H9 (cell line): ENCODE measurements around the gene CCDC142. TPM values are rescaled to one million over a fixed set of nuclear protein-coding genes. Genes with fewer than 3 reads are reported as not detected.

Experiments
- DNase-seq: peaks from one replicate; pipeline ENCODE4 v3.0.0-alpha.2; 2017
- H2AFZ ChIP-seq: one replicate; pipeline ENCODE4 v1.6.1; 2013; ENCODE audit warnings: mild to moderate bottlenecking, low read length, control low read depth, moderate library complexity
- H2AK5ac ChIP-seq: 2 replicates; pipeline ENCODE4 v1.6.1; 2013; ENCODE audit warnings: low read length, control low read depth, mixed read lengths; ENCODE audit not compliant: insufficient read length
- H2BK120ac ChIP-seq: one replicate; pipeline ENCODE4 v1.6.1; 2013; ENCODE audit warnings: low read depth, mild to moderate bottlenecking, low read length, control low read depth, inconsistent platforms; ENCODE audit not compliant: poor library complexity, severe bottlenecking
- H2BK12ac ChIP-seq: 2 replicates; pipeline ENCODE4 v1.6.1; 2013; ENCODE audit warnings: low read length, control low read depth, mixed read lengths, low read depth; ENCODE audit not compliant: insufficient read length
- H2BK15ac ChIP-seq: 2 replicates; pipeline ENCODE4 v1.6.1; 2013; ENCODE audit warnings: low read depth, low read length, control low read depth
- H2BK20ac ChIP-seq: one replicate; pipeline ENCODE4 v1.6.1; 2013; ENCODE audit warnings: low read depth, mild to moderate bottlenecking, low read length, control low read depth, inconsistent platforms; ENCODE audit not compliant: poor library complexity, severe bottlenecking
- H2BK5ac ChIP-seq: 2 replicates; pipeline ENCODE4 v1.6.1; 2013; ENCODE audit warnings: low read length, control low read depth, mixed read lengths; ENCODE audit not compliant: insufficient read length
- H3K14ac ChIP-seq: 2 replicates; pipeline ENCODE4 v1.6.1; 2013; ENCODE audit warnings: low read length, control low read depth; ENCODE audit not compliant: insufficient read depth
- H3K18ac ChIP-seq: 2 replicates; pipeline ENCODE4 v1.6.1; 2013; ENCODE audit warnings: low read depth, mild to moderate bottlenecking, mixed read lengths, low read length, control low read depth; ENCODE audit not compliant: insufficient read length
- H3K23ac ChIP-seq: 2 replicates; pipeline ENCODE4 v1.6.1; 2013; ENCODE audit warnings: low read length, control low read depth, mixed read lengths, low read depth; ENCODE audit not compliant: insufficient read length
- H3K23me2 ChIP-seq: 2 replicates; pipeline ENCODE4 v1.6.1; 2013; ENCODE audit warnings: low read depth, mild to moderate bottlenecking, mixed read lengths, low read length, control low read depth; ENCODE audit not compliant: insufficient read length, poor library complexity, severe bottlenecking
- H3K27ac ChIP-seq: 2 replicates; pipeline ENCODE4 v1.5.1; 2013; ENCODE audit warnings: low read length, control low read depth, mixed read lengths, low read depth; ENCODE audit not compliant: insufficient read length
- H3K27me3 ChIP-seq: 2 replicates; pipeline ENCODE4 v1.6.1; 2013; ENCODE audit warnings: low read length, control low read depth, inconsistent platforms; ENCODE audit not compliant: insufficient read depth
- H3K4ac ChIP-seq: 2 replicates; pipeline ENCODE4 v1.6.1; 2013; ENCODE audit warnings: low read depth, mild to moderate bottlenecking, control low read depth, inconsistent platforms, low read length, moderate library complexity
- H3K4me1 ChIP-seq: 2 replicates; pipeline ENCODE4 v1.6.1; 2013; ENCODE audit warnings: low read length, control low read depth, inconsistent platforms; ENCODE audit not compliant: insufficient read depth
- H3K4me2 ChIP-seq: 2 replicates; pipeline ENCODE4 v1.6.1; 2013; ENCODE audit warnings: low read length, control low read depth, mixed read lengths; ENCODE audit not compliant: insufficient read length, insufficient read depth
- H3K56ac ChIP-seq: 2 replicates; pipeline ENCODE4 v1.6.1; 2013; ENCODE audit warnings: low read depth, mild to moderate bottlenecking, mixed read lengths, low read length, control low read depth; ENCODE audit not compliant: insufficient read length
- H3K79me1 ChIP-seq: 2 replicates; pipeline ENCODE4 v1.6.1; 2013; ENCODE audit warnings: low read depth, mild to moderate bottlenecking, moderate library complexity, low read length, control low read depth, inconsistent platforms; ENCODE audit not compliant: insufficient read depth, poor library complexity, severe bottlenecking
- H3K79me2 ChIP-seq: 2 replicates; pipeline ENCODE4 v1.6.1; 2013; ENCODE audit warnings: low read length, control low read depth, inconsistent platforms; ENCODE audit not compliant: insufficient read depth
- H3K9ac ChIP-seq: 2 replicates; pipeline ENCODE4 v1.6.1; 2013; ENCODE audit warnings: low read length, control low read depth, mixed read lengths; ENCODE audit not compliant: insufficient read length; ENCODE audit errors: extremely low read depth
- H3K9me3 ChIP-seq: one replicate; pipeline ENCODE4 v1.6.1; 2013; ENCODE audit warnings: low read depth, low read length, inconsistent platforms; ENCODE audit not compliant: control insufficient read depth
- H3T11ph ChIP-seq: one replicate; pipeline ENCODE4 v1.6.1; 2013; ENCODE audit warnings: mild to moderate bottlenecking, low read length, control low read depth, inconsistent platforms
- H4K20me1 ChIP-seq: one replicate; pipeline ENCODE4 v1.6.1; 2013; ENCODE audit not compliant: control insufficient read depth, insufficient read length, insufficient read depth
- H4K5ac ChIP-seq: 2 replicates; pipeline ENCODE4 v1.6.1; 2013; ENCODE audit warnings: low read depth, mild to moderate bottlenecking, mixed read lengths, low read length, control low read depth; ENCODE audit not compliant: insufficient read length
- H4K8ac ChIP-seq: replicated peaks from 2 replicates; pipeline ENCODE4 v1.6.1; 2013; ENCODE audit warnings: low read length, control low read depth, mixed read lengths, low read depth; ENCODE audit not compliant: insufficient read length
- H4K91ac ChIP-seq: 2 replicates; pipeline ENCODE4 v1.6.1; 2013; ENCODE audit warnings: low read depth, mild to moderate bottlenecking, moderate library complexity, mixed read lengths, low read length, control low read depth; ENCODE audit not compliant: insufficient read length
- H3K27ac Mint-ChIP-seq, 3 experiments: 2 replicates in 2 of 3; 3 replicates in 1 of 3; pipeline ENCODE4 v1.8.0; 2020 to 2021; ENCODE audit warnings: mixed read lengths in 3 of 3, mild to moderate bottlenecking in 1 of 3, moderate library complexity in 1 of 3
- H3K27me3 Mint-ChIP-seq: 2 replicates; pipeline ENCODE4 v1.8.0; 2021; ENCODE audit warnings: low read depth, mild to moderate bottlenecking, moderate library complexity, mixed read lengths
- H3K36me3 Mint-ChIP-seq, 3 experiments: 2 replicates in 2 of 3; 3 replicates in 1 of 3; pipeline ENCODE4 v1.8.0; 2020 to 2021; ENCODE audit warnings: low read depth in 3 of 3, mixed read lengths in 3 of 3; ENCODE audit not compliant: insufficient read depth in 1 of 3
- H3K4me1 Mint-ChIP-seq, 2 experiments: 2 replicates each; pipeline ENCODE4 v1.8.0; 2020; ENCODE audit warnings: mixed read lengths in 2 of 2
- H3K4me3 Mint-ChIP-seq, 2 experiments: 2 replicates in 1 of 2; 3 replicates in 1 of 2; pipeline ENCODE4 v1.8.0; 2020 to 2021; ENCODE audit warnings: mild to moderate bottlenecking in 2 of 2, mixed read lengths in 2 of 2, moderate library complexity in 1 of 2
- H3K9me3 Mint-ChIP-seq, 2 experiments: 2 replicates in 1 of 2; 3 replicates in 1 of 2; pipeline ENCODE4 v1.8.0; 2020; ENCODE audit warnings: mild to moderate bottlenecking in 2 of 2, mixed read lengths in 2 of 2, moderate library complexity in 1 of 2
- WGBS: extraction: QIAGEN DNeasy Blood & Tissue Kit; methylation state at CpG from one replicate; pipeline ENCODE4 v1.1.7; 2013; ENCODE audit warnings: missing lambda C conversion rate, low lambda C conversion rate, mixed read lengths; ENCODE audit not compliant: insufficient read length; ENCODE audit errors: extremely low coverage; 5-methylcytosine and 5-hydroxymethylcytosine counted together
- total RNA-seq: library from RNA; stranded (reverse); gene quantifications from 2 replicates; pipeline ENCODE4 v1.2.1, GENCODE V29; 2021
- TF ChIP-seq, protein P1 (sequence below): fragments of 200-600 bp; sonication (generic); conservative IDR thresholded peaks from 3 replicates; pipeline ENCODE4 v1.8.0; 2021; ENCODE audit warnings: antibody characterized with exemption, mild to moderate bottlenecking

Gene CCDC142
- total RNA-seq, 1 experiment from 2014 or later, result 21.5 TPM

DNA sequence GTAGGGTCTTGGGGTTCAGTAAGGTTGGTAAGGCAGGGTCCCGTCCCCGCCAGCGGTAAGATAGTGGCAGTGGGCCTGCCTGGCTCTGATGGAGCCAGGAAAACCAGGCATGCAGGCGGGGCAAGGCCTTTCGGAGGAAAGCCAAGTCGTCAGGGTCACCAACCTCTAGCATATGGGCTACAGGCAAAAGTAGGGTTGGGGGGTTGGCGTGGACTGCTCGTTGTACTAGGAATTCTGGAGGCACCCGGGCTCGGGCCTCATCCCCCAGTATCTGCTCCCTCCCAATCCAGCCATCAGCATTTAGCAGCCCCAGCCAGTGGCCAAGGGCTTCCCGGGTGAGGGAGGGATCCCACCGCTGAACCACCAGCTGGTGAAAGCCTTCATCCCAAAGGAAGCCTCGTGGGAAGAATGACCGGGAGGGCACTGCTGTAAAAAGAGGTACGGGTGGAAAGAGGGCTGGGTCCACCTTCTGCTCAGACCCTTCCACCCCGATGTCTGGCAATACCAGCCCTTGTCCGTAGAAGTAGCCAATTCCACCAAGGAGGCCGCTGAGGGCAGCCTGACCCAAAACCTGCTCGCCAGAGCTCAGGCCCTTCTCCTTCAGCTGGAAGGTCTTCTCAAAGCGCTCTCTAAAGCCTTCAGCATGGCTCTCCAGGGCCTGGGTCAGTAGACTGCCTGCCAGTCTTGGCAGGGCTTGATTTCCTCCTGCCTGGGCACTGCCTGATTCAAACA is 20.6 kb downstream of the CCDC142 start:
- H4K20me1 ChIP-seq, result peaks cover 2% of the 10 kb centered on the region
- no peak for DNase-seq
- no peak overlapping the region for H2BK15ac ChIP-seq
- H3K9ac ChIP-seq, result no peak overlapping the region
- no peak overlapping the region for H4K8ac ChIP-seq
- no peak overlapping the region for H3K56ac ChIP-seq
- no peaks in the 10 kb centered on the region for H3K27me3 ChIP-seq
- H3T11ph ChIP-seq, result no peak overlapping the region
- H4K91ac ChIP-seq, result no peak overlapping the region
- no peaks in the 10 kb centered on the region for H3K9me3 Mint-ChIP-seq
- WGBS, result no CpG with 5 or more reads among the region's 20 CpGs
- peaks cover 4% of the 10 kb centered on the region for H3K79me1 ChIP-seq
- H2BK5ac ChIP-seq, result no peak overlapping the region
- H3K27ac ChIP-seq, result no peak overlapping the region
- H2AK5ac ChIP-seq, result no peak overlapping the region
- TF ChIP-seq, protein P1, sequence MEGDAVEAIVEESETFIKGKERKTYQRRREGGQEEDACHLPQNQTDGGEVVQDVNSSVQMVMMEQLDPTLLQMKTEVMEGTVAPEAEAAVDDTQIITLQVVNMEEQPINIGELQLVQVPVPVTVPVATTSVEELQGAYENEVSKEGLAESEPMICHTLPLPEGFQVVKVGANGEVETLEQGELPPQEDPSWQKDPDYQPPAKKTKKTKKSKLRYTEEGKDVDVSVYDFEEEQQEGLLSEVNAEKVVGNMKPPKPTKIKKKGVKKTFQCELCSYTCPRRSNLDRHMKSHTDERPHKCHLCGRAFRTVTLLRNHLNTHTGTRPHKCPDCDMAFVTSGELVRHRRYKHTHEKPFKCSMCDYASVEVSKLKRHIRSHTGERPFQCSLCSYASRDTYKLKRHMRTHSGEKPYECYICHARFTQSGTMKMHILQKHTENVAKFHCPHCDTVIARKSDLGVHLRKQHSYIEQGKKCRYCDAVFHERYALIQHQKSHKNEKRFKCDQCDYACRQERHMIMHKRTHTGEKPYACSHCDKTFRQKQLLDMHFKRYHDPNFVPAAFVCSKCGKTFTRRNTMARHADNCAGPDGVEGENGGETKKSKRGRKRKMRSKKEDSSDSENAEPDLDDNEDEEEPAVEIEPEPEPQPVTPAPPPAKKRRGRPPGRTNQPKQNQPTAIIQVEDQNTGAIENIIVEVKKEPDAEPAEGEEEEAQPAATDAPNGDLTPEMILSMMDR, result no peak
- H2BK120ac ChIP-seq, result no peak overlapping the region
- H3K4ac ChIP-seq, result no peak overlapping the region
- no peak overlapping the region for H4K5ac ChIP-seq
- H3K9me3 ChIP-seq, result no peaks in the 10 kb centered on the region
- no peak overlapping the region for H3K4me3 Mint-ChIP-seq
- H3K14ac ChIP-seq, result no peak overlapping the region; the same call in 1 of the 2 replicates
- no peak overlapping the region for H2BK20ac ChIP-seq
- H3K79me2 ChIP-seq, result no peaks in the 10 kb centered on the region; the same call in 1 of the 2 replicates
- peaks cover 8% of the 10 kb centered on the region for H3K23me2 ChIP-seq
- no peak overlapping the region for H3K4me2 ChIP-seq
- no peak overlapping the region for H3K18ac ChIP-seq
- H3K23ac ChIP-seq, result no peak overlapping the region
- H3K4me1 Mint-ChIP-seq, result peaks cover 12 to 18% of the 10 kb centered on the region in 2 experiments
- no peak overlapping the region for H2AFZ ChIP-seq
- H2BK12ac ChIP-seq, result no peak overlapping the region
- no peak overlapping the region for H3K27ac Mint-ChIP-seq
- H3K36me3 Mint-ChIP-seq, result peaks cover 10 to 29% (median 24%) of the 10 kb centered on the region in 3 experiments; a peak in 6 of 7 replicates
- peaks cover 2% of the 10 kb centered on the region; the same call in 1 of the 2 replicates for H3K4me1 ChIP-seq
- H3K27me3 Mint-ChIP-seq, result no peaks in the 10 kb centered on the region
